NCI-H2171 (cell line): ENCODE data around the gene RNF149.
"Not testable (repeated sequence)": the region's sequence is repeated elsewhere in the genome, so short reads cannot be mapped to it uniquely, and the experiment has no call there.

Source experiments
- DNase-seq: peaks from one replicate; lab custom pipeline; 2025; lab: John Stamatoyannopoulos, UW

Gene RNF149

DNA sequence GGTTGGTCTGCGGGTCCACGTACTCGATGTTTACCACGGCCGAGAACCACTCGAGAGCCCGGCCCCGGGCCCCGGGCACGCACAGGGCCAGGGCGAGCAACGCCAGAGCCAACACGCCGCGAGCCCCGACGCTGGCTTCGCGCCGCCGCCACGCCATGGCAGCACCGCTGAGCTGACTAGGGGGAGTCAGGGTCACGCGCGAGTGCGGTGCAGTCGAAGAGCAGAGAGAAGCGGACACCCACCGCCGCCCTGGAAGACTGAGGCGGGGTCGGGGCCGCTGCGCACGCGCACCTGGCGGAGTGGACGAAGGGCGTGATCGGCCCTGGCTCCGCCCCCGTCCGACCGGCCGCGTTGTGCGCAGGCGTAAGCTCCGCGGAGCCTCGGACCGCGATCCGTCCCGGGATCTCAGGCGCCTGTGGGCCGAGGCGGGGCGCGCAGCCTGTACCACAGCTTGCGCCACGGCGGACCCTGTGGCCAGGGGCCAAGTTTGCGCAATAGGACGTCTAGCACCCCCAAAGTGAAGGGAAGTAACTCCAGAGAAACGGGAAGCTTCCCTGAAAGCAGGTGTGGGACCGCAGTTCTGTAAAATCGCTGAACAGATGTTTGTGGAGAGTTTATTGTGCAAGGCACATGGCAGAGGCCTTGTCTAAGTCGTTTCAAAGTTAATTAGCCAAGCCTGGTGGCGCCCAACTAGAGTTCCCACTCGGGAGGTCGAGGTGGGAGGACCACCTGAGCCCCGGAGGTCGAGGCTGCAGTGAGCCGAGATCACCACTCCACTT, at the start of gene RNF149:
RNF149 (minus strand) TSS at position 270 of the 779 bp plus-strand sequence; CDS start at position 157, 113 bp downstream.
- DNase-seq = peak; percentile 82

GRCh38 chr2:101357376-101357775, 48.9 kb upstream of the RNF149 start:
- DNase-seq = no peak

GRCh38 chr2:101356521-101356920, 48.0 kb upstream of the RNF149 start:
- DNase-seq = no peak

- no peak for DNase-seq
Observed at GRCh38 chr2:101356055-101356454, 47.6 kb upstream of the RNF149 start.

- DNase-seq = no peak
Observed at GRCh38 chr2:101355401-101356054, 47.0 kb upstream of the RNF149 start.

GRCh38 chr2:101354420-101355311, 46.2 kb upstream of the RNF149 start:
- no peak for DNase-seq

- DNase-seq = not testable (repeated sequence)
Observed at GRCh38 chr2:101352631-101353030, 44.1 kb upstream of the RNF149 start.

DNA sequence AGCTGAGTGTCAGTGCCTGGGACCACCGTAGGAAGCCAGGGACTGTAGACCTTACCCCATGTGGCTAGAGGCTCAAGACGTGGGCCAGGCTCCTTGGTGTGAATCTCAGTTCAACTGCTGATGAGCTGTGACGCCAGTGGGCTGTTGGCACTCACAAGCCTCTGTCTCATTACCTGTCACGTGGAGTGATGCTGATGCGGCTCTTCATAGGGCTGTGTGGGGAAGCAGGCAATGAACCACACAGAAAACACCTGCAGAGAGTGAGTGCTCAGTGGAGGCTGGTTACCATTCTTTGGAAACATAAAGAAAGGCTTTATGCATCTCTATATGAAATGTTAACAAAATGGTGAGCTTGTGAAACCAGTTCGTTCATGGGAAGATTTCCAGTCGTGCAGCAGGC, 42.7 kb upstream of the RNF149 start:
- DNase-seq = no peak

- DNase-seq = no peak
Observed at GRCh38 chr2:101349893-101350662, 41.6 kb upstream of the RNF149 start.

DNA sequence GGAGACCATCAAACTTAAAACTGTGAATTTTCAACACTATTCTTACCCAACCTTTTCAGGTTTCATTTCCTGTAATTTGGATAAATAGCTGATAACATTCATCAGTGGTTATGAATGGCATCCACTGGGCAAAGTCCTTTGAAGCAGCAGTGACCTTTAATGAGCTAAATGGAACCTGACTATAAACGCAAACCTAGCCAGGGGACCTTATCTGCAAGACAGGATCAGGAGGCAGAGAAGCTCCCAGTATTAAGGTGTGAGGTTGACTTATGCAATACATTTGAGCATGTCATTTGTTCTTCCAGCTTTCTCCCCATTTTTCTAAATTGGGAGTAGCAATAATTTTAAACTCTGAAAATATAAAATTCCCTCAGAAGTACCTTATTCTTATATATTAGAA, 40.4 kb upstream of the RNF149 start:
- no peak for DNase-seq

DNA sequence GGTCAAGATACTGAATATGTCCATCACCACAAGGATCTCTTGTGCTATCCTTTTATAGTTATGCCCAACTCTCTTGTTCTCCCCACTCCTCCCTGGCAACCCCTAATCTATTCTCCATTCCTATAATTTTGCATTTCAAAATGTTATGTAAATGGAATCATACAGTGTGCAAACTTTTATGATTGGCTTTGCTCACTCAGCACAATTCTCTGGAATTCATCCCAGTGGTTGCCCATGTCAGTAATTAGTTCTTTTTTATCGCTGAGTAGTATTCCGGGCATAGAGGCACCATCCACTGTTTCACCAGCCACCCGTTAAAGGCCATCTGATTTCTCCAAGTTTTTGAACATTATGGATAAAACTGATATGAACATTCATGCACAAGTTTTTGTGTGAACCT, 38.4 kb upstream of the RNF149 start:
- DNase-seq = no peak

- no peak for DNase-seq
Observed at GRCh38 chr2:101344137-101344536, 35.6 kb upstream of the RNF149 start.

GRCh38 chr2:101342625-101343008, 34.1 kb upstream of the RNF149 start:
- DNase-seq = no peak

- DNase-seq = peak; percentile 63
Observed at GRCh38 chr2:101341901-101342624, 33.6 kb upstream of the RNF149 start.

- DNase-seq = no peak
Observed at GRCh38 chr2:101341421-101341820, 32.9 kb upstream of the RNF149 start.

- no peak for DNase-seq
Observed at GRCh38 chr2:101340141-101340551, 31.6 kb upstream of the RNF149 start.

DNA sequence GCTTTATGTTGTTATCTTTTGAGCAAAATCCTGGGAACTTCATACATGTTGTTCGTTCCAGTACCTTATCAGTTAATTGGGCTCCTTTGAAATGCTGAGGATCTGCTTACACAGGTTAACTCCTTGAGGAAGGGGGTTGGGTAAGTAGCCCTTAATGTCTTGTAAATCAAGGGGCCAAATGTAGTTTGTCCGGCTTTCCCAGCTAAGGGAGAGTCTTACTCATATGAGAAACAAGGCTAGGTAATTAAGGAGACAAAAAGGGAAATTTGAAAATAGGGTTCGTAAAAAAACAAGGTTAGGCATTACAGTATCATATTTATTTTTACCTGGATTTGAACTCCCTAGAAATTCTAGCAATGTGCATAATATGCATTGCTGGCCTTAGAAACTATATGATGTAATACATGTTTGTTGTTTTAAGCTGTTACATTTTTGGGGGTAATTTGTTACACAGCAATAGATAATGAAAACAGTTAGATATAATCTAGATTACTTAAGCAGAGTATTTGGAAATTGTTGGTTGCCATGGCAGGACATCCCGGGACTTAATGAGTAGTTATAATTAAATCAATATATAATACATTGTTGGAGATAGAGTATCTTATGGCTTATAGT, 30.9 kb upstream of the RNF149 start:
- DNase-seq = no peak

DNA sequence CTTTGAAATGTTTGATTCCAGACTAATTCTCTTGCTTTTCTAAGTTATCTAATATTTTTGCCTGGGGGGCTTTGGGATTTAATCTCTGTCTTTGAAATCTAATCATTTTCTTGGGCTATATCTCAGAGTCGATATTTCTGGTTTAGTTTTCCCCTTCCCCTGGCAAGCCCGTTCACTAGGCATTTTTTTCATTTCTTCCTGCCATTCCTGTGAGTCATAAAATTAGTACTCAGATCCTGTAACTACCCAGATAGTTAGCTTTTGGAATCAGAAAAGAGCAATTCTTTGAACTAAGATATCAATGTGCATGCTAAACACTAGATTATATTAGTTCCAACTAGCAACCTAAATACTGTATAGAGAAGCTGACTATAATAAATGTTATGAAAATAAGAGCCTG, 29.4 kb upstream of the RNF149 start:
- DNase-seq = no peak

DNA sequence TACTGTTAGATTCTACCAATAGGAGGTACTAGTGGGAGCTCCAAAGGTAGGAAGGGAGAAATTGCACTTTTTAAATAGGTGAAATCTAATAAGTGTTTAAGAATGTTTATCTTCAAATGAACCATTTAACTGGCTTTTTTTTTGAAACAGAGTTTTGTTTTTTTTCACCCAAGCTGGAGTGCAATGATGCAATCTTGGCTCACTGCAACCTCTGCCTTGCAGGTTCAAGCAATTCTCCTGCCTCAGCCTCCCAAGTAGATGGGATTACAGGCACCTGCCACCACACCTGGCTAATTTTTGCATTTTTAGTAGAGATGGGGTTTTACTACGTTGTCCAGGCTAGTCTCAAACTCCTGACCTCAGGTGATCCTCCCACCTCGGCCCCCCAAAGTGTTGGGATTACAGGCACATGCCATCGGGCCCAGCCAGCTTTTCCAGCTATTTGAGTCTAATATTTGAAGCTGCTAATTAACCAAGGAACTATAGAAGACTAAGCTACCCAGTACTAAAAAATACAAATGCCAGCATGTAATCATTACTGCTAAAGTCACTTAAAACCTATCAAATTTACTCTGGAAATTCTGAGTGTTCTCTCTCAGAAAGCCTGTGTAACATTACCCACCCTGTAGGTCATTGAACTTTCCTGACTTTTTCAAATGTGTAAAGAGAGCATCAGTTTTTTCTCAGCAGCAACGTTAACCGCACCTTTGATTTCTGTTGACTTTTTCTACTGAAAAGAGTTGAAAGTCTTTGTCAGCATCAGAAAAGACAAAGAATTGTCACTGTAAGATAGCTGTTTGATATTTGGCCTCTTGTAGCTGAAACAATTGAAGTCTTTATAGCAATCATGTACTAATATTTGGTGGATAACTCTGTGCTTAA, 24.6 kb upstream of the RNF149 start:
- DNase-seq = no peak

- no peak for DNase-seq
Observed at GRCh38 chr2:101331202-101331601, 22.7 kb upstream of the RNF149 start.
